GM19438 (cell line): ENCODE results near the gene EML3.

ENCODE experiments used
- ATAC-seq: cut with Tn5 transposase; IDR thresholded peaks from one replicate; pipeline ENCODE4 v1.9.1; 2021; ENCODE audit warnings: low read depth; ENCODE audit not compliant: unreplicated experiment

Gene EML3

GRCh38 chr11:62554387-62555167, 58.0 kb downstream of the EML3 start:
- no peak for ATAC-seq

GRCh38 chr11:62553839-62554361, 58.7 kb downstream of the EML3 start:
- ATAC-seq = no peak

GRCh38 chr11:62553080-62553838, 59.3 kb downstream of the EML3 start:
- ATAC-seq = no peak

GRCh38 chr11:62552485-62553079, 60.0 kb downstream of the EML3 start:
- ATAC-seq = no peak
